GM18873 (cell line): ENCODE data around the gene ENTPD2.
A peak's percentile ranks its signal among the peaks of the same experiment; 100 is the strongest.

Experiments
- ATAC-seq: cut with Tn5 transposase; IDR thresholded peaks from one replicate; pipeline ENCODE4 v1.9.1; 2021; ENCODE audit warnings: mild to moderate bottlenecking, moderate library complexity, moderate number of reproducible peaks; ENCODE audit not compliant: unreplicated experiment, low FRiP score

The ENTPD2 gene

DNA sequence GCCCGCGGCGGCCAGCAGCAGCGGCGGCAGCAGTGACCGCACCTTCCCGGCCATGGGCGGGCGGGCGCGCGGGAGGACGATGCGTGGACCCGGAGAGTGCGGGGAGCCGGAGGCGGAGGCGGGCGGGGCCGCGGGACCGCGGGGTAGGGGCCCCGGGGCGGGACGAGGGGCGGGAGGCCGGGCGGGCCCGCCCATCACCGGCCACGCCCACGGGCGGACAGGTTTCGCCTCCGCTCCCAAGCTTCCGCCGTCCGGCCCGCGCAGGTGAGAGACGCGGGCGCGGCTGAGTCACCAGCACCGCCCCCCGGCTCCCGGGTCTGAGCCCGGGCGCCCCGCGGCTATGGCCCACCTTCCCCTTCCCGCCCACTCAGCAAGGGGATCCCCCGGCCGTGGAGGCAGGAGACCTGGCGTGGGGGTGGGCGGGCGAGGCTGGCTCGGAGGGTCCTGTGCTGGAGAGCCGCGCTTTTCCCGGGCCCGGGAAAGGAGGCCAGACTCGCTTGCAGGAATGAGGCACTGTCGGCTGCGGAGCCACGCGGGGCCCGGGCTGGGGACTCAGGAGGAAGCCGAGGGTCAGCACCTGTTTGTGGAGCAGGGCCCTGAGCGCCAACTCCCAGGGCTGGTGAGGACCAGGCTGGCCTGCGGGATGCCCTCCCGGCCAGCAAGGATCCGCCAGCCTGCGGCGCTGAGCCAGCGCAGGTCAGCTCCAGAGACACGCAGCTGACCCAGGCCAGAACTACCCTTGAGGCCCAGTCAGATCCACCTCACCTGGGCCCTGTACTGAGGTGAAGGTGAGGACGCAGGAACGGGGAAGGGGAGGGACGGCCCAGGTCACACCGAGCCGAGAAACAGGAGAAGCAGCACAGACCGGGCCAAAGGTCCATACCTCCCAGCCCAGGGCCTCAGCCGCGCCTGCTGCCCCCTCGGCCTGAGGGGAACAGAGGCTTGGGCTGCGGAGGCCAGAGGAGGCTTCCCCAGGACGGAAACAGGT, at the start of gene ENTPD2:
ENTPD2 (minus strand) TSS at position 118 of the 988 bp plus-strand sequence; CDS start at position 54, 64 bp downstream.
- ATAC-seq = no peak

DNA sequence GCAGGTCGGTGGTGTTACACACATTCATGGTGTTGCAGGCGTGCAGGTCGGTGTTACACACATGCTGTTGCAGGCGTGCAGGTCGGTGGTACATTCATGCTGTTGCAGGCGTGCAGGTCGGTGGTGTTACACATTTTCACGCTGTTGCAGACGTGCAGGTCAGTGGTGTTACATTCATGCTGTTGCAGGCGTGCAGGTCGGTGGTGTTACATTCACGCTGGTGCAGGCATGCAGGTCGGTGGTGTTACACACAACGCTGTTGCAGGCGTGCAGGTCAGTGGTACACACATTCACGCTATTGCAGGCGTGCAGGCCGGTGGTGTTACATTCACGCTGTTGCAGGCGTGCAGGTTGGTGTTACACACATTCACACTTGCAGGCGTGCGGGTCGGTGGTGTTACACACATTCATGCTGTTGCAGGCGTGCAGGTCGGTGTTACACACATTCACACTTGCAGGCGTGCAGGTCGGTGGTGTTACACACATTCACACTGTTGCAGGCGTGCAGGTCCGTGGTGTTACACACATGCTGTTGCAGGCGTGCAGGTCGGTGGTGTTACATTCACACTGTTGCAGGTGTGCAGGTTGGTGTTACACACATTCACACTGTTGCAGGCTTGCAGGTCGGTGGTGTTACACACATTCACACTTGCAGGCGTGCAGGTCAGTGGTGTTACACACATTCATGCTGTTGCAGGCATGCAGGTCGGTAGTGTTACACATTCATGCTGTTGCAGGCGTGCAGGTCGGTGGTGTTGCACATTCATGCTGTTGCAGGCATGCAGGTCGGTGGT, 49.5 kb upstream of the ENTPD2 start:
- ATAC-seq = no peak

DNA sequence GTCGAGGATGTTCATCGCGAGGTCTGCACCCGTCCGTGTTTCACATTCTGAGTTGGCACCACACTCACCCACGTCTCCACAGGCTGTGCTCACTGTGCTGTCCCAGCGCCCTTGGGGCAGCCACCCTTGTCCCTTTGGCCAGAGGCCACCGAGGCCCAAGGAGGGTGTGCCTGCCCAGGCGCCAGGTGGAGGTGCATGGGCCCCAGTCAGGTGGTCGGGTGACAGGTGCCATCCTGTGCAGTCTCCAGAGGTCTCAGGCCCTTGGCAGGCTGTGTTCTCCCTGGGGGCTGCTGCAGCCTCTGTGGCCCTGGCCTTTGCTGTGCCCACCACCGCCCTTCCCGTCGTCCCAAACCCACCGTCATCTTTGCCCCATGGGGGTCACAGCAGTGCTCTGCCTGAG, 45.4 kb upstream of the ENTPD2 start:
- ATAC-seq = no peak

DNA sequence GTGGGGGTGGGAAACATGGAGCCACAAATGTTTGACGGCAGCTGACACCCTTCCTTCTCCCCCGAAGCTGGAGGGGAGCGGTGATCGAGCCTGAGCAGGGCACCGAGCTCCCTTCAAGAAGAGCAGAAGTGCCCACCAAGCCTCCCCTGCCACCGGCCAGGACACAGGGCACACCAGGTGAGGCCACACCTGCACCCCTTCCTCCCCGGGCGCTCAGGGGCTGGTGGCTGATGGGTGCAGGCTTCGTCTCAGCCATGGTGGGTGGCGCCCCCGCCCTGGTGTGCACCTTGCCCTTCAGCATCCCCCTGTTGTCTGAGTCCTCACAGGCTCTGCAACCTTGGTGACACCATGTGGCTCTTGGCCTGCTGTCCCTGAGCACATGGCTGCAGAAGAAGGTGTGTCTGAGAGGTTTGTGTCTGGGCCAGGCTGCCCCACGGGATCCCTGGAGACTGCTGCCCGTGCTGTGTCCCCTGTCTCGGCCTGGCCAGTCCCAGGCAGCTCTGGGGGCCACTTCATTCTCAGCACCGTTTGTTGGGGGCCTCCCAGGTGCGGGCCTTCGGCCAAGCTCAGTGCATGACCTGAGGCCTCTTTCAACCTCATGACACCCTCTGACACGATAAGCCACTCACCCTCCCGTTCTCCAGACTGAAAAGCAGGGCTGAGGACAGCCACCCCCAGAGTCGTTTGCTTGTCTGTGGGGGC, 44.1 kb upstream of the ENTPD2 start:
- ATAC-seq = no peak

DNA sequence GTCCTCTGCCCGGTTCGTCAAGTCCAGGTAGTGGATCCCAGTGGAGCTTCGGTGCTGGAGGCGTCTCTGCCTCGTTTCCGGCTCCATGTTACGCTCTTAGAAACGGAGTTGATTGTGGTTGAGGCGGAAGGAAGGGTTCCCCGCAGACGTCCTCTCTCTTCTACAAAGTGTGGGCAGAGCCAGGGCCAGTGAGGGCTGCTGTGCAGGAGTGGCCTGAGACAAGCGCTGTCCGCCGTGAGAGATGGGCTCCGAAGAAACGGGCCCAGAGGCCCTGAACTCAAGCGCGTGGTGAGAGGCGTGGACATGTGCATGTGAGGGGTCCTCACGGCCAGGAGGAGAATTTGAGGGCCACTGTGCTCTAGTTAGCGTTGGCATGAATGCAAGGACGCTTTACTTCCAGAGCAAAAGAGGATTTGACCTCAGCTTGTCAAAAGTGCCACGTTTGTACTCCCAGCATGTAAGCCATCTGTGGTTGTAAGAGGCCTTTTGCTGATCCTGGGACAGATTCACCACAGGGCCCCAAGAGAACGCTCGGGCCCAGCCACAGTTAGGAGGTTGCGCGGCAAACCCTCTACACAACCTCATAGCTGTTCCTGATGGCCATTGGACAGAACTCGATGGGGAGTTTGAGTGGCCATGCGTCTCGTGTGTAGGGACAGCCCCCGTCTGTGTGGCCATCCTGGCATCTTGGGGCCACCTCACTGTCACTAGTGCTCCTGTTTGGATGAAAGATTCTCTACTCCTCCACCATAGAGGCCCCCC, 43.1 kb upstream of the ENTPD2 start:
- ATAC-seq = no peak

DNA sequence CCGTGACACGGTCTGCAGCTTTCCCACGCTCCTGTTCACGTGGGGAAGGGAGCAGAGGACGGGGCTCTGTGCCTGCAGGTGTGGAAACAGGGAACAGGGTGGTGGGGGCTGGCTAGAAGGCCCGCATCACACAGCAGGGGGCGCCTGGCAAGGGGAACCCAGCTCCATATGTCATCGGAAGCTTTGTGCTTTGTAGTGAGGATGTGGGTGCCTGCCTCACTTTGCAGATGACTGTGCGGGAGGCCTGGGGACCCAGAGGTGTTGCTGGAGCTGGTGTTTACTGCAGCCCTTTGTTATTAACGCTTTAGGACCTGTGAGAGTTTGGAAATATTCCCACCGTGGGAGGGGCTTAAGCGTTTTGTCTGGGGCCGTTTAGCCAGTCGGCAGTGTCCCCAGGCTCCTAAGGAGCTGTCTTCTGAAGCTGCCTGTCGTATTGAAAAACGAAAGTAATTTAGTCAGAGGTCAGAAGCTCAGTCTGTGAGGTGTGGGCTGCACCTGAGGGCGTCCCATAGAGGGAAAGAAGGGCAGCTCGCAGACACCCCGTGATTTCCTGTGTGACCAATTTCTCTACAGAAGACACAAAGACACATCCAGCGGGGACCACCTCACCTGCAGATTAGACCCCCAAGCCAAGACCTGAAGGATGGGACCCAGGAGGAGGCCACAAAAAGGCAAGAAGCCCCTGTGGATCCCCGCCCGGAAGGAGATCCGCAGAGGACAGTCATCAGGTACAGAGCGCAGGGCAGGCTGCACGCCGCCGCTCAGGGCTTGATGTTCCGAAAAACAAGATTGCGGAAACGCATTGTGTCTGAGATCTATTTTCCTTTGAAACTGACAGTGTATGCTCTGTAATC, 42.0 kb upstream of the ENTPD2 start:
- peak; percentile 67 for ATAC-seq

DNA sequence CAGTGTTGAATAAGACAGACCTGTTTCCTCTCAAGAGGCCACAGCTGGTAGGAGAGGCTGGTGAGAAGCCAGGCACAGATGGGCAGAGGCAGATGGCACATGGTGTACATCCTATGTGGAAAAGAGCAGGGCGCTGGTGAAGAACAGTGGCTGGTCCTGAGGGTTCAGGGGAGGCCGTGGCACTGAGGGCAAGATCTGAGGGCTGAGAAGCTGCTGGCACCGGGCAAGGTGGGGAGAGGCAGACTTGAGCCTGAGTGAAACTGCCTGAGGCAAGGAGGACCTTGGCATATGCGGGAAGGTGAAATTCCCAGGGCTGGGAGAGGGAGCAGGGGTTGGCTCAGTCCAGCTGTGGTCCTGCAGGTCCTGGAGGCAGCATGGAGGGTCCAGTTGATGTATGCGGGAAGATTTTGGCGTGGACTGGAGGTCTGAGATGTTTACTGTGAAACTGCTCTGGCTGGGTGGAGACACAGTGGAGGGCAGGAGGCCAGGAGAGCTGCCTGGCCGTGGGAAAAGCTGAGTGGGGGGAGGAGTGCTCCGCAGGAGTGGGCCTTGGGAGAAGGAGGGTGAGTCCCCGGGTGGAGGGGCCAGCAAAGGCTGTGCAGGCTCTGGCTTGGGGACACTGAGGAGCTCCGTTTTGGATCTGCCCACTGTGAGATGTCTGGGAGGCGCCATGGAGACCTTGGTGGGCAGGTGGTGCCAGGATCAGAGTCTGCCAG, 35.5 kb upstream of the ENTPD2 start:
- ATAC-seq = no peak

DNA sequence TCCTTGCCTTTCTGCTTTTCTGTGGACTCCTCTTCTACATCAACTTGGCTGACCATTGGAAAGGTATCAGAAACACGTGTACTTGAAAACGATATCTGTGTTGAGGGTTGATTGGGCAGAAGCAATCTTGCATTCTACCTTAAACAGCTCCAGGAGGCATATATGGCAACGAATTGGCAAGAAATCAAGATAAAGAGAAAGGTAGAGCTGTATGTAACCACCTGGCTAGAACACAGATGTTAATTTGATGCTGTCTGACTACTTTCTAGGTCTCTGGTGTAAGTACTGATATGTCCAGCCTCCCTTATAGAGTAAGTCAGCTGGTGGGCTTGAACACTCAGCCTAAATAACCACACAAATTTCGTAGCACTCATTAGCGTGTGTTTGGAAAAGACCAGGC, 34.3 kb upstream of the ENTPD2 start:
- ATAC-seq = no peak

DNA sequence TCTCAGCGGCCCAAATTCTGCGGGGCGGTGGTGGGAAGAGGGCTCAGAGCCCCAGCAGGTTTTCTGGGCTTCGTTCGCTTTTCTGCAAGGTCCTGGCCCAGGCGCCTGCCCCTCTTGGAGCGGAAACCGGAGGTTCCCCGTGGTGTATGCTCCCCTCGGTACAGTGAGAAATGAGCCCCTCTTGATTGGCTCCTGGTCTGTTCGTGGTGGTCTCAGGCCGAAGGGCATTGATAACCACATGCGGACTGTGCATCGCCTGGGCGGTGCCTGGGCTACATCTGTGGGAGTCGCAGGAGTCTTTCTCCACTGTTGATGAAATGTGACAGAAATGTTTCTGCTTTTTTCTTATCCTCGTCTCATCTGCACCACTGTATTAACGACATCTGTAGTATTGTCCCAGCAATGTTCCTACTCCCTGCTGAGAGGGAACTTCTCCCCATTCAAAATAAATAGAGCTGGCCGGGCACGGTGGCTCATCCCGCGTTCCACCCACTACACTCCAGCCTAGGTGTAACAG, 33.6 kb upstream of the ENTPD2 start:
- no peak for ATAC-seq

DNA sequence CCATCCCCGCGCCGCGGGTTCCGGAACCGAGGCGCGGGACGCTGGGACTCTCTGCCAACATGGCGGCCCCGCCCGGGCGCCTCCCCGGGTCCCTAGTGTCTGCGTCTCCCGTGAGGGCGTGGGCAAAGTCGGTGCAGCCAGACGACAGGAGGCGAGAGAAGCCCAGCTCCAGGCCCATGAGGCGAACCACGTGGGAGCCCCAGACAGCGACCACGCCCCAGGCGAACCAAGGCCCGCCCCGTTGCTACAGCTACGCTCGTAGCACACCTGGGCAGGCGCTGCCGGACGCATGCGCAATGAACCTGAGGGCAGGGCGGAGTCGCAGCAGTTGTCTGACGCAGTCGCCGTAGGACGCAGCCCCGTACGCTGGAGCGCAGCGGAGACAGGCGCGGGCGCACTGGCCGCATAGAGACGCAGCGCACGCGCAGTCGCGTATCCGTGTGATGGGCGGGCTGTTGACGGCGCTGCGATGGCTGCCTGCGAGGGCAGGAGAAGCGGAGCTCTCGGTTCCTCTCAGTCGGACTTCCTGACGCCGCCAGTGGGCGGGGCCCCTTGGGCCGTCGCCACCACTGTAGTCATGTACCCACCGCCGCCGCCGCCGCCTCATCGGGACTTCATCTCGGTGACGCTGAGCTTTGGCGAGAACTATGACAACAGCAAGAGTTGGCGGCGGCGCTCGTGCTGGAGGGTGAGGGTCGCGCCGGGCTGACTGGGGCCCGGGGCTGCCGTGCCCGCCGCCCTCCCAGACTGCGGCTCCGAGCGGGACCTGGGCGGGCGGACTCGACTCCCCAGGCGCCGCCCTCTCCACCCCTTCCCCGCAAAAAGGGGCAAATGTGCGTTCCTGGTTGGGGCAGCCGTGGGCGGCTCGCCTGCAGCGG, 32.9 kb upstream of the ENTPD2 start, which contains the start of gene MAN1B1:
MAN1B1 (plus strand) TSS at position 455 of the 878 bp plus-strand sequence; CDS start at position 470, 15 bp downstream.
- ATAC-seq = peak; percentile 76

DNA sequence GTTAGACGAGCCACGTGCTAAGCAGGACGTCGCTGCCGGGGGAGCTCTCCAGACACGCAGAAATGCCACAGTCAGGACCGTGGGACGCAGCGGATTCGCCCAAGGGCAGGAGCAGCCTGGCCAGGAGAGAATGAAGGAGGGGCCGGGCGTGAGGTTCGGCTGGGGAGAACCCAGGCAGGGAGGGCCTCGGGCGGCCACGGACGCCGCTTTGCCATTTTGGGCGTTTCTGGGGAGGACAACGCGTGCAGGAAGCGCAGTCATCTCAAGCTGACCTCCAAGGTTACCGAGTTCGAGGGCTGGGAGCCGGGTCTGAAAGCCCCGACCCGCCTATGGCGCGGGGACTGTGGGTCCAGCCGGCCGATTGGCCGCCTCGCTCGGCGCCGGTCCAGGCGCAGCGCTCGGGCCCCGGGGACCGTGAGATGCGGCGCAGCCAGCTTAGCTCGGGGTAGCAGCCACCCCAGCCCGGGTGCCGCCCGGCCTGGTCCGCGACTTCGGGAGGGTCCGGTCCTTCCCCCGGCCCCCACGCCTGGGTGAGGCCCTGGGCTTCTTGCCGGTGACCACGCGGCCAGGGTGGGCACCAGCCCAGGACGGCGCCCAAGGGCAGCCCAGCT, 32.2 kb upstream of the ENTPD2 start:
- peak; percentile 11 for ATAC-seq

DNA sequence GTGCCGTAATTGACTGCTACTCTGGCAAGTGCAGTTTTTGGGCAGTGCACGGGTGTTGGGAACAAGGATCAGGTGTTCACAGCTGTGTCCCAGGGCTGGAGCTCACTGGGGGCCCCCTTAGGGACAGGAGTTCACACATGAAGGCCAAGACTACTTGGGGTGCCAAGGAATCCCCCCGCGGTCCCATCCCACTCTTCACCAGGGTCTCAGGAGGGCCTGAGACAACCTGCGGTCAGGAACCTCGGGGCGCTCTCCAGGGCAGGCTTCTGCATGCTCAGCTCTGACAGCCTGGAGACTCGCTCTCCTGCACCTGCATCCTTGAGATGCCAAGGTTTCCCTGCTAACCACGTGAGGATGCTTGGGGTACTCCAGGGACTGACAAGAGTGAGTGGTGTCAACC, 30.7 kb upstream of the ENTPD2 start:
- ATAC-seq = no peak

DNA sequence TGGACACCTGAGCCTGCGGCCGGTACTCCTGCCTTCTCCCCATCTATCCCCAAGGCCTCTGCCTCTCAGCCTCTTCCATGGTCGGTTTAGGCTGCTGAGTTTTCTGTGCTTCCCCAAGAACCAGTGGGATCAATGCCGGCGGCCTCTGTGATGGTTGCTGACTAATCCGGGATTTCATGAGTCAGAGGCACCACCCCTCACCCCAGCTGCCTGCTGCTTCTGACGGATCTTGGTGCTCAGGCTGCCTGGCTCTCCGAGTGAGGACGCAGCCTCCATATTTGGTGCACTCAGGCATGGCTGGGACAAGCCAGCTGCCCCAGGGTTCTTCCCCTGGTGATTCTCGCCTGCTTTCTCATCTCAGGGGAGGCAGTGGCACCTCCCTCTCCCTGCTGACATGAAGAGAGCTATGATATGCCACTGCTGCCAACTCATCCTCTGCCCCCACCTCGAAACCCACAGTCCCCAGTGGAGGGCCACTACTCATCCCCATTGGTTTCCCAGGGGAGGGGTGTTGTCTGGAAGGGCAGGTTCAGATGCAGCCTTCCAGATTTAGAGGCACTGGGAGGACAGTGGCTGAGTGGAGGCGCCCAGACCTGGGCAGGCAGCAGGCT, 29.6 kb upstream of the ENTPD2 start:
- no peak for ATAC-seq

DNA sequence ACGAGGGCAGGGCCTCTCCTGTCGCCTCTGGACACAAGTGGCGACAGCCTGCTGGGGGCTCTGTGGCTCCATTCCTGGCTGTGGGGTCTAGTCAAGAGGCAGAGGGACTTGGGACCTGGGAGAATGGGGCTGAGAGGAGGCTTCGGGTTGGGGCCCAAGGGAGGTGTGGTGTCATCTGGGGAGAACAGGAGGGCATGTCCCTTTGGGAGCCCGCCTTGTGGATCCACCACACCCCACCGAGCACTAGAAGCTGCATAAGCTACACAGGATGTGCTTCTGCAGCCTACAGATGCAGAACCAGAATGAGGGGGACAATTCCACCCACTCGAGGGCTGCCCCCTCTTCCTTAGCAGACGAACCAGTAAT, 29.0 kb upstream of the ENTPD2 start:
- ATAC-seq = no peak

DNA sequence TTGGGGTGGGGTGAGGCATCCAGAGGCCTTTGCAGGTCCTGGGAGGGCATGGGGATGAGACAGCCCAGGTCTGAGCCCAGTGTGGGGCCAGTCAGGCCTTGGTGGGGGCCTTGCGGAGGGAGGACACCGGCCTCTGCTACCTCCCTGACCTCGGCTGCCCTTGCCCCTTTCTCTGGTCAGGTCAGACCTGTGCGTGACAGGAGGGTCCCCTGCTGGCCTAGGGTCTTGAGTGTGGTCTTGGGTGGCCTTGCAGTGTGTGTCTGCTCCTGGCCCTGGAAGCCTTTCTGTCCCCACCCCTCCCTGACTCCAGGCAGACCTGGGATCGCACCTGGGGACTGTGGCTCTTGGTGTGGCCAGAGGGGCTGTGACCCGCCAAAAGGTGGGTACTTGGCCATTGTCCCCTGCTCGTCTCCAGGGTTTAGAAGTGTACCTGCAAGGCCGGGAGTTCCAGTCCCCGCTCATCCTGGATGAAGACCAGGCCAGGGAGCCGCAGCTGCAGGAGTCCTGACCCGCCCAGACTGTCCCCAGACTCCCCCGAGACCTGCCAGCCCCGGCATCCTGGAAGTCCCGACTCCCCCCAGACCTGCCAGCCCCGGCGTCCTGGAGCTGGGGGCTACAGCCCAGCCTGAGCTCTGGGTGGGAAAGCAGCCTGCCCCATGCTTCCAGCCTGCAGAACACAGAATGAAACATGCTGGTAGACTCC, 28.5 kb upstream of the ENTPD2 start:
- no peak for ATAC-seq
